GM18526 (cell line): Measurements from ENCODE around the gene SLC8B1.

Source experiments
- POLR2A ChIP-seq: IDR thresholded peaks from 3 replicates; pipeline ENCODE4 v1.6.1; 2011; ENCODE audit not compliant: insufficient read length; ENCODE audit errors: extremely low read depth

SLC8B1 gene

DNA sequence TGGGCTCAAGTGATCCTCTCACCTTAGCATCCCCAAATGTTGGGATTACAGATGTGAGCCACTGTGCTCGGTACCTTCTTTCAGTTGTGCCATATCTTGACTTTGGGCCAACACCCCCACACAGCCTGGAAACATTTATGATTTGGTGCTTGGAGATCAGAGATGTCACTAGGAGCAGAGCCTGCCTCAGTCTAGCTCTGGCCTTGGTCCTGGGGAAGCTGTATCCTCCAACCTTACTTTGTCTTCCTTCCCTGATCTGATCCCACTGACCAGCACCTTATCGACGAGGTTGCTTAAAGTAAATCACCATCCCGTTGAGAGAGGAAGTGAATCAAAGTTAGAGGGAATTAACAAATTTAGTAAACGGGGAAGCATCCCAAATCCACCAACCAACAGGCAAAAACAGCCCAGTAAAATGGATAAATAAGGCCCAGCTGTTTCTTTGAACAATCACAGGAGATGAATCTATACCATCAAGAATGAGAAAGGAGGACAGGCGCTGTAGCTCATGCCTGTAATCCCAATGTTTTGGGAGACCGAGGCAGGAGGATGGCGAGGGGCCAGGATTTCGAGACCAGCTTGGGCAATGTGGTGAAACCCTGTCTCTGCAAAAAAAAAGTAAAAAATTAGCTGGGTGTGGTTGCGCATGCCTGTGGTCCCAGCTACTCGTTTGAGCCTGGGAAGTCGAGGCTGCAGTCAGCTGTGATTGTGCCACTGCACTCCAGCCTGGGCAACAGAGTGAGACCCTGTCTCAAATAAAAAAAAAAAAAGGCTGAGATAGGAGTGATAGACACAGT lies 26.9 kb upstream of the SLC8B1 start:
- TF ChIP-seq POLR2A: no peak

DNA sequence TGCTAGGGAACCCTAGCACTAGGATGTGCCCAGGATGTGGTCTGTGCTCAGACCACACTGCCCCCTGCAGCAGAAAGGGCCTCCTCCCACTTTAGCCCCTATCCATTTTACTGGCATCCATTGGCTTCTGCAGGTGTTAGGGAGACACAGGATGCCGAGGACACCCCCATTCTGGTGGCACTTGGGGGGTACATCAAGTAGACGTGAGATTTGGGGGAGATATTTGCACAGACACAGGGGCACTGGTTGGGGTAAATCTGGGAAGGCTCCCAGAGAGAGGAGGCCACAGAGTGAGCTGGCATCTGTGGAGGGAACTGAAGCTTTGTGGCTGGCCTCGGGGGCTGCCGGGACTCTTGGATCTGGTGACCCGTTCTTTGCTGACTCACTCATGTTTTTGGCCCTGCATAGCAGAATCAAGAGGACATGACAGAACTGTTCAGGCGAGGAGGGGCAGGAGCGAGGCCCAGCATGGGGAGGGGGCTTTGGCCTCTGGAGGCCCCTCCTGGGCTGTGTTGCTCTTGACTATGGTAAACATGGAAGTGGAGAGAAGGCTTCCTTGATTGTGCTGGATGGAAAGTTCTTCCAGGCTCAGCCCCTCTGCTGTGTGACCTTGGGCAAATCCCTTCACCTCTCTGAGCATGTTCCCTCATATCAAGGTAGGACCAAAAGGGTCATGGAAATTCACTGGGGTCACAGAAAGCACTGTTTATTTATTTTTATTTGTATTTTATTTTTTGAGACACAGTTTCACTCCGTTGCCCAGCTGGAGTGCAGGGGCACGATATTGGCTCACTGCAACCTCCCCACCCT lies 25.2 kb upstream of the SLC8B1 start:
- no peak for TF ChIP-seq POLR2A

DNA sequence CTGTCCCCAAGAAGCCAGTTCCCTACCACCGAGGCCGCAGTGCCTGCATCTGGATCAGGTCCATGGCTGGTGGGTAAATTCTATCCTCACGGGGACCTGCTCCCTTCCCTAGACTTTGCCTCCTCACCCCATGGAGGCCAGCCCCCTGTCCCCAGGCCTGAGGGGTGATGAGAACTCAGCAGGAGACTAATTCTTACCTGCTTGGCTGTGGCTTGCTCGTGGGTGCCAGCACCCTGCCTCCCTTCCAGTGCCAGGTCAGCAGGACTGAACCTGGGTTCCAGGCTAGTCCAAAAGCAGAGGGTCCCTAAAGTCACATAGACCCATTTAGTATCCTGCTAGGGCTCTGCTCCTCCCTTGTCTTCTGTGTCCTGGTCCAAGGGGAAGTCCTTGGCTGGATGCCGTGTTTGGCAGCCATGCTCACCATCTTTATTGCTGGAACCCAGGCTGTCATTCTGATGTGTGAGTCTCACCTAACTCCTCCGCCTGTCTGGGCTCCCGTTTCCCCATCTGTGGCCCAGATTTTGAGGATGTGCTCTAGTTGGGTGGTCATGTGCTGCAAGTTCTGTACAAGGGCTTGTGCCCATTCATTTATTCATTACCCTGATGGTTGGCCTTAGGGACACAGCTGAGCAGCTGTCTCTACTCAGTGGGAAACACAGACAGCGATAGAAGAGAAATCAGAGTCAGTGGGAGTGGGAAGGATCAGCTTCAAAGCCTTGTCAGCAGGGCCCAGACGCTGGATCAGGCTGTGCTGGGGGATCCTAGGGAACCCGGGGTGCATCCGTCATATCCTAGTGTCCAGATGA lies 24.4 kb upstream of the SLC8B1 start:
- TF ChIP-seq POLR2A: no peak

DNA sequence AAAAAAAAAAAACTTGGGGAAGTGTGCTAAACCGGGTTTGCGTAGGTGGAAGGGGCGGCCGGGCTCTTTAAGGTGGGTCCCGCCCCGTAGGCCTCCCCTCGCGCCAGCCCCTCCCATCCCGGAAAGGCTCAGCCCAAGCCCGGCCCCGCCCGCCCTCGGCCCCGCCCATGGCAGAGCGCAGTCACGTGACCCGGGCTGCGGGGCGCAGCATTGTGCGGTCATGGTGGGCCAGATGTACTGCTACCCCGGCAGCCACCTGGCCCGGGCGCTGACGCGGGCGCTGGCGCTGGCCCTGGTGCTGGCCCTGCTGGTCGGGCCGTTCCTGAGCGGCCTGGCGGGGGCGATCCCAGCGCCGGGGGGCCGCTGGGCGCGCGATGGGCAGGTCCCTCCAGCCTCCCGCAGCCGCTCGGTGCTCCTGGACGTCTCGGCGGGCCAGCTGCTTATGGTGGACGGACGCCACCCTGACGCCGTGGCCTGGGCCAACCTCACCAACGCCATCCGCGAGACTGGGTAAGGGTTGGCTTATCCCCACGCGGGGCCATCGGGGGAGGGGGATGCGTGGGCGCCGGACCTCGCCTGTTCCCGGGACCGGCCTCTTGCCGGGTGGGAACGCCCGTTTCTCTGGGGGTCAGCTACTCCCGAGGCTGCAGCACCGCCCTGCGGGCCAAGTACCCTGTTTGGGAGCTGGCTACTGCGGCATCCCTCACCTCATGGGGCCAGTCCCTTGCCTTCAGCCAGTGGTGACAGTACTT lies 23.6 kb upstream of the SLC8B1 start, which contains the start of gene PLBD2:
PLBD2 (plus strand) TSS at position 207 of the 752 bp plus-strand sequence; CDS start at position 221, 14 bp downstream.
- TF ChIP-seq POLR2A: peak; percentile 57

DNA sequence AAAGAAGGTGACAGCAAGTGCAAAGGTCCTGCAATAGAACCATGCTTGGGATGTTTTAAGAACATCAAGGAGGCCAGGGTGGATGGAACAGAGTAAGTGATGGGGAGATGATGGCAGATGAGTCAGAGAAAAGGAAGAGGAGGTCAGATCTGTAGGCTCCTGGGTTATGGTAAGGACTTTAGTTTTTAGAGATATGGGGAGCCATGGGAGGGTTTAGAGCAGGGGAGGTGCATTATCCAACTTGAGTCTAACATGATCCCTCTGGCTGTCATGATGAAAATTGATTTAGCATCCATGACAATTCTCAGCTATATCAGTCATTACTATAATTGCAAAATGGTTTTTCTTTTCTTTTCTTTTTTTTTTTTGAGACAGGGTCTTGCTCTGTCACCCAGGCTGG lies 16.2 kb upstream of the SLC8B1 start:
- no peak for TF ChIP-seq POLR2A

DNA sequence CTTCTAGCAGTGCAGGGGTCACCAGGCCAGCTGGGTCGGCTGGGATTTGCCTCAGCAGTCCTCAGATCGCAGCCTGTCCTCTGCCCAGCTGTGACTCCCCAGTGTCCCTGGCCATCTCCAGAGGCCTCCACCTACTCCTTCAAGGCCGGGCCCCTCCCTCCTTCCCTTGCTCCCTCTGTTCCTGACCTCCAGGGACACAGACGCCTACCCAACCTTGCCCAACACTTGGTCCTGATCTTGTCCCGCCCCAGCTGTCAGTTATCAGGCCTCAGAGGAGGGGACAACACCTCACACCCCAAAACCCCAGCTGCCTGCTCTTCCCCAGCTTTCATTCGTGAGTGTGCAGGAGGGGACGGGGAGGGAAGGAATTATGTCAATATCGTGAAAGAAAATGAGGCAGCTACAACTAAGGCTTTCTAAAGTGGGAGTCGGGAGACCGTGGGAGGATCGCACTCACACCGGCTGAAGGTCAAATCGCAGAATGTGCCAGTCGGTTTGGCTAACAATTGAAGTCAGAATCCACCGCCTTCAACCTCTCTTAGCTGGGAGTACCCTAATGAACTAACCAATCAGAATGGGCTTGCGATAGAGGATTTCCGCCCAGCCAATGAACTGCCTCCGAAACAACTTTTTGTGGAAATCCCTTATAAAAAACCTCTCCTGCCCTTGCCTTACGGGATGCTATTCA lies 14.1 kb upstream of the SLC8B1 start:
- TF ChIP-seq POLR2A: no peak

DNA sequence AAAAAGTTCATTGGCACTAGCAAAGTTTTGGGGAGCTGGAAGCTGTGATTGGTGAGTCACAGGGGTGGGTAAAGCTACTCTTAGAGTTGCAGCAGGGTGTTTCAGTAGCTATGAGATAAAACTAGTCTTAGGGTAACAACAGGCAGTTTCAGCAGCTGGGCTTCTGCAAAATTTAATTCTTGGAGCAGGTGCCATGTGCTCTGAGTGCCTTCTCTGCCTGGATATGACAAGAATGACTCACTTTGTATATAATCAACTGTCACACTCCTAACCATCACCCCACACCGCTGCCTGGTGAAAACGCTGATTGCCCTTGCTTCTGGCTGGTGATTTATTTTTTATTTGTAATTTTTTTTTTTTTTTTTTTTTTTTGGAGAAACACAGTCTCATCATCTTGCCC lies 13.0 kb upstream of the SLC8B1 start:
- no peak for TF ChIP-seq POLR2A

DNA sequence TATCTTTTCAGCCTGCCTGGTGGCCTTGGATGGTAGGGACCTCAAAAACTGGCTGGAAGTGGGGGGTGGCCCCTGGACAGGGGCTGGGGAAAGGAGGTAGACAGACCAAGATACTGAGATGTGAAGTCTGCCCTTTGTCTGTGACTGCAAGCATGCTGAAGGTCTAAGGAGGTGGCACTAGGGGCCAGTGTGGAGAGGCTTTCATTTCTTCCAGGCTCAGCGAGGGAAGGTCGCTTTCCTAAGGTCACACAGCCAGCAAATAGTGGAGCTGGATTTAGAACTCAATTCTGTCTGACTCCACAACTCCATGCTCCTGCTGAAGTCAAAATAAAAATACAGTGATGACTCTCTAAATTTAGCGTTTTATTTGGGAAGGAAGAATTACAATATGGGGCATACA lies 12.2 kb upstream of the SLC8B1 start:
- TF ChIP-seq POLR2A: no peak

DNA sequence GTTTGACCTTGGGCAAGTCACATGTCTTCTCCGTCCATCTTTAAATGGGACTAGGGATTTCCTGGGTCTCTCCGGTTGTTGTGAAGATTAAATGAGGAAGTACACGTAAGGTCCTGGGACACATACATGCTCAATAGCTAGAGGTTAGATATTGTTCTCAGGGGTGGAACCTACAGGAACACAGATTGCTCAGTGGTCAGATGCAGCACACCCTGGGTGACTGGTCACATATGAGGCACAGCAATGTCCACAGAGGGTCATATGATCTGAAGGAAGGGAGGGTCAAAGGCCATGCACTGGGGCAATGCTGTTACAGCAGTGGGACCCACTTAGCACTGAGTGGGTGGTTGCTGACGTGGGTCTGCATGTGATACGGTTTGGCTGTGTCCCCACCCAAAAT lies 11.4 kb upstream of the SLC8B1 start:
- no peak for TF ChIP-seq POLR2A

DNA sequence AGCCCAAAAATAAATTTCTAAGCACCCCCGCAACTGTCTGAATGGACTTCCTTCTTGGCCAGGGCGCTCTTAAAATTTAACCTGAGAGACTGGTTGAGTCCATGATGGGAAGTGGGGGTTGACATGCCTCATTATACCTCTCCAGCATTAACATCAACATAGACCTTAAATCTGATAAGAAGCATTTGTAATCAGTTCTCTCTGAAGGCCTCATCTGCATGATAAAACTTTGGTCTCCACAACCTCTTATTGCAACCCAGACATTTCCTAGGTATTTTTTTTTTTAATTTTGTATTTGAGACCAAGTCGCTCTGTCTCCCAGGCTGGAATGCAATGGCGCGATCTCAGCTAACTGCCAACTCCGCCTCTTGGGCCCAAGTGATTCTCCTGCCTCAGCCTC lies 10.4 kb upstream of the SLC8B1 start:
- TF ChIP-seq POLR2A: no peak

DNA sequence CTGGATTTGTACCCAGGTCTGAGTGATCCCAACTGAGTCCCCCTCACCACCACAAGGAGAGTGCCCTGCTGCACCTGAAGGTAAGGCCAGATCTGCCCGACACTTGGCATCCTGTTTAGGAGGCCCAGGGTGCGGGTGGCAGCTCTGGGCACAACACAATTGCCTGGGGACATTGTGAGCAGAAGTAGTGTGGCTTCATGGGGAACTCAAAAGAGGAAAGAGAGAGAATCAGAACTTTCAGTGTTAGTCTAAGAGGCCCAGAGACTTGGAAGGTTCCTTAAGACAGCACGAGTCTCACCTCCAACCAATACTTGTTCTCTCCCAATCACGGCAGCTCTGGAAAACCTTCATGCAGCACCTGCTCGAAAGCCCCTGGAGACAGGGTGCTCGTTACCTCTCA lies 6.6 kb upstream of the SLC8B1 start:
- no peak for TF ChIP-seq POLR2A

DNA sequence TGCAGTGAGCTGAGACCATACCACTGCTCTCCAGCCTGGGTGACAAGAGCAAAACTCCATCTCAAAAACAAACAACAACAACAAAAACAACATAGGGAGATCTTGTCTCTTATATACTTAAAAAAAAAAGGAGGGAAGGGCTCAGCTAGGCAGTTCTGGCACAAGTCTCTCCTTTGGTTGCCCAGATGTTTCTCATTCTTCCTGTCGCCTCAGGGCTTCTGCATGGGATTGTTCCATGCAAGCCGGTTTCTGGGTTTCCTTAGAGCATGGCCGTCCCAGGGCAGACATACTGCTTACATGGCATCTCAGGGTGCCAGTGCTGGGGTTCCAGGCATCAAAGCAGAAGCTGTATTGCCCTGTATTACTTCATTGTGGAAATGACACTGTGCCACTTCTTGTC lies 5.2 kb upstream of the SLC8B1 start:
- no peak for TF ChIP-seq POLR2A

DNA sequence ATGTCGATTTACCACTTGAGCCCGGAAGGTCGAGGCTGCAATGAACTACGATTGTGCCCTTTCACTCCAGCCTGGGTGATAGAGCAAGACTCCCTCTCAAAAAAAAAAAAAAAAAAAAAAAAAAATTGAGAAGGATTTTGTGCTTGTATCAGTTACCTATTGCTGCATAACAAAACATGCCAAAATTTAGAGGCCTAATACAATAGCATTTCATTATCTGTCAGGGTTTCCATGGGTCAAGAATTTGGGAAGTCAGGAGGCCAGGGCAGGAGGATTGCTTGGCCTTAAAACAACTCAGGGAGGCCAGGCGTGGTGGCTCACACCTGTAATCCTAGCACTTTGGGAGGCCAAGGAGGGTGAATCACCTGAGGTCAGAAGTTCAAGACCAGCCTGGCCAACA lies 4.6 kb upstream of the SLC8B1 start:
- TF ChIP-seq POLR2A: no peak
